Thymus (tissue), 11 donors: ENCODE measurements around the gene SYTL3. TPM values are rescaled to one million over a fixed set of nuclear protein-coding genes. Genes with fewer than 3 reads are reported as not detected.

Experiments used
- DNase-seq, 9 donors: peaks; one replicate each; pipeline ENCODE4 v3.0.0-alpha.2; 2013; ENCODE audit warnings: low spot score in 9 of 9, low read depth in 6 of 9, missing footprints in 1 of 9
- H3K27ac ChIP-seq, 2 donors: one replicate each; pipeline ENCODE4 v1.5.1; 2013; ENCODE audit warnings: control low read depth in 1 of 2, low read depth in 1 of 2, low read length in 1 of 2, mild to moderate bottlenecking in 1 of 2, moderate library complexity in 1 of 2
- H3K27me3 ChIP-seq, 2 donors: one replicate each; pipeline ENCODE4 v1.5.1; 2013; ENCODE audit warnings: low read length in 1 of 2; ENCODE audit not compliant: control insufficient read depth in 2 of 2, insufficient read depth in 1 of 2
- H3K36me3 ChIP-seq, 2 donors: one replicate each; pipeline ENCODE4 v1.5.1; 2013; ENCODE audit warnings: low read length in 1 of 2, mild to moderate bottlenecking in 1 of 2, moderate library complexity in 1 of 2; ENCODE audit not compliant: control insufficient read depth in 2 of 2, insufficient read depth in 2 of 2
- H3K4me1 ChIP-seq, 2 donors: one replicate each; pipeline ENCODE4 v1.5.1; 2013; ENCODE audit warnings: low read length in 2 of 2; ENCODE audit not compliant: control insufficient read depth in 2 of 2, insufficient read depth in 2 of 2
- H3K4me3 ChIP-seq, 2 donors: one replicate each; pipeline ENCODE4 v1.5.1; 2013; ENCODE audit warnings: low read length in 2 of 2, control low read depth in 1 of 2, mild to moderate bottlenecking in 1 of 2
- H3K9me3 ChIP-seq, 2 donors: one replicate each; pipeline ENCODE4 v1.5.1; 2013; ENCODE audit warnings: low read length in 1 of 2, mild to moderate bottlenecking in 1 of 2; ENCODE audit not compliant: control insufficient read depth in 2 of 2, insufficient read depth in 1 of 2
- WGBS: extraction: QIAGEN DNeasy Blood & Tissue Kit; methylation state at CpG from one replicate; pipeline ENCODE4 v1.1.7; 2013; 5-methylcytosine and 5-hydroxymethylcytosine counted together
- polyA plus RNA-seq: library from polyadenylated mRNA; stranded (reverse); fragments of 200-250 nt; gene quantifications from one replicate; pipeline ENCODE4 v1.2.3, GENCODE V29; 2013
- total RNA-seq: library from RNA; stranded (reverse); fragments of 120-200 nt; gene quantifications from one replicate; pipeline ENCODE4 v1.2.4, GENCODE V29; 2013
- donor health status: healthy.

The SYTL3 gene
- total and polyA plus RNA-seq, 2 donors, result 22.6 to 109 TPM

- 95% methylated on average over 5 of the region's 5 CpGs for WGBS
- no peak overlapping the region for H3K4me3 ChIP-seq
- no peaks in the 10 kb centered on the region for H3K27me3 ChIP-seq
- peaks cover 9 to 54% of the 10 kb centered on the region in 2 donors for H3K36me3 ChIP-seq
- no peak overlapping the region for H3K27ac ChIP-seq
- no peak for DNase-seq
- H3K4me1 ChIP-seq, result peaks cover 29 to 43% of the 10 kb centered on the region in 2 donors
- H3K9me3 ChIP-seq, result no peaks in the 10 kb centered on the region
Measured at GRCh38 chr6:158805698-158806377, 156.0 kb downstream of the SYTL3 start.

GRCh38 chr6:158807515-158808441 lies 157.9 kb downstream of the SYTL3 start:
- WGBS, result 62% methylated on average over 8 of the region's 8 CpGs
- H3K4me1 ChIP-seq, result peaks cover 31 to 47% of the 10 kb centered on the region in 2 donors
- DNase-seq, result peak in 1 of 9 donors; percentile 47

GRCh38 chr6:158808442-158808833 lies 158.6 kb downstream of the SYTL3 start:
- Histone ChIP-seq H3K27me3 (no peaks in the 10 kb centered on the region), H3K36me3 (peaks cover 17 to 59% of the 10 kb centered on the region in 2 donors), H3K27ac (peak overlapping the region in 1 of 2 donors; percentile 74), H3K9me3 (no peaks in the 10 kb centered on the region), H3K4me3 (no peak overlapping the region), H3K4me1 (peaks cover 33 to 49% of the 10 kb centered on the region in 2 donors)
- no peak for DNase-seq
- 96% methylated on average over 6 of the region's 6 CpGs for WGBS

More at GRCh38 chr6:158807515-158808441, 157.9 kb downstream of the SYTL3 start:
- peaks cover 11 to 55% of the 10 kb centered on the region in 2 donors for H3K36me3 ChIP-seq
- H3K4me3 ChIP-seq, result no peak overlapping the region
- peak overlapping the region in 1 of 2 donors; percentile 44 for H3K27ac ChIP-seq
- no peaks in the 10 kb centered on the region for H3K9me3 ChIP-seq
- H3K27me3 ChIP-seq, result no peaks in the 10 kb centered on the region

- Histone ChIP-seq H3K27me3 (no peaks in the 10 kb centered on the region), H3K27ac (peak overlapping the region in 1 of 2 donors; percentile 74), H3K4me3 (no peak overlapping the region), H3K36me3 (peaks cover 17 to 65% of the 10 kb centered on the region in 2 donors), H3K4me1 (peaks cover 35 to 49% of the 10 kb centered on the region in 2 donors), H3K9me3 (no peaks in the 10 kb centered on the region)
- peak in 1 of 9 donors; percentile 41 for DNase-seq
- 92% methylated on average over 8 of the region's 8 CpGs for WGBS
Measured at GRCh38 chr6:158808941-158809678, 159.3 kb downstream of the SYTL3 start.

GRCh38 chr6:158810155-158811095 lies 160.6 kb downstream of the SYTL3 start:
- no peaks in the 10 kb centered on the region for H3K27me3 ChIP-seq
- no peak overlapping the region for H3K27ac ChIP-seq
- WGBS, result 84% methylated on average over 9 of the region's 9 CpGs
- H3K4me3 ChIP-seq, result no peak overlapping the region
- DNase-seq, result no peak
- peaks cover 17 to 77% of the 10 kb centered on the region in 2 donors for H3K36me3 ChIP-seq
- H3K4me1 ChIP-seq, result peaks cover 46 to 60% of the 10 kb centered on the region in 2 donors
- H3K9me3 ChIP-seq, result no peaks in the 10 kb centered on the region

GRCh38 chr6:158812611-158813010 lies 162.8 kb downstream of the SYTL3 start:
- DNase-seq, result no peak

GRCh38 chr6:158813032-158813431 lies 163.2 kb downstream of the SYTL3 start:
- no peak overlapping the region for H3K4me3 ChIP-seq
- peaks cover 14 to 68% of the 10 kb centered on the region in 2 donors for H3K36me3 ChIP-seq
- peak overlapping the region in 1 of 2 donors; percentile 8 for H3K27ac ChIP-seq
- 74% methylated on average over 3 of the region's 3 CpGs for WGBS
- no peaks in the 10 kb centered on the region for H3K27me3 ChIP-seq
- H3K9me3 ChIP-seq, result no peaks in the 10 kb centered on the region
- peaks cover 46 to 65% of the 10 kb centered on the region in 2 donors for H3K4me1 ChIP-seq
- no peak for DNase-seq

More at GRCh38 chr6:158812611-158813010, 162.8 kb downstream of the SYTL3 start:
- Histone ChIP-seq H3K27ac (no peak overlapping the region), H3K36me3 (peaks cover 14 to 72% of the 10 kb centered on the region in 2 donors), H3K4me1 (peaks cover 50 to 70% of the 10 kb centered on the region in 2 donors), H3K9me3 (no peaks in the 10 kb centered on the region), H3K27me3 (no peaks in the 10 kb centered on the region), H3K4me3 (no peak overlapping the region)
- WGBS, result 96% methylated on average over 5 of the region's 5 CpGs
